ENCODE data around the gene C17orf107. TPM values are rescaled to one million over a fixed set of nuclear protein-coding genes. Genes with fewer than 3 reads are reported as not detected.

Gene C17orf107
- total and polyA plus RNA-seq, 2 of the 13 experiments (the other 11 are each of a cell fraction or from before 2014, with no cell fraction given), result 0.20 to 0.59 TPM

DNA sequence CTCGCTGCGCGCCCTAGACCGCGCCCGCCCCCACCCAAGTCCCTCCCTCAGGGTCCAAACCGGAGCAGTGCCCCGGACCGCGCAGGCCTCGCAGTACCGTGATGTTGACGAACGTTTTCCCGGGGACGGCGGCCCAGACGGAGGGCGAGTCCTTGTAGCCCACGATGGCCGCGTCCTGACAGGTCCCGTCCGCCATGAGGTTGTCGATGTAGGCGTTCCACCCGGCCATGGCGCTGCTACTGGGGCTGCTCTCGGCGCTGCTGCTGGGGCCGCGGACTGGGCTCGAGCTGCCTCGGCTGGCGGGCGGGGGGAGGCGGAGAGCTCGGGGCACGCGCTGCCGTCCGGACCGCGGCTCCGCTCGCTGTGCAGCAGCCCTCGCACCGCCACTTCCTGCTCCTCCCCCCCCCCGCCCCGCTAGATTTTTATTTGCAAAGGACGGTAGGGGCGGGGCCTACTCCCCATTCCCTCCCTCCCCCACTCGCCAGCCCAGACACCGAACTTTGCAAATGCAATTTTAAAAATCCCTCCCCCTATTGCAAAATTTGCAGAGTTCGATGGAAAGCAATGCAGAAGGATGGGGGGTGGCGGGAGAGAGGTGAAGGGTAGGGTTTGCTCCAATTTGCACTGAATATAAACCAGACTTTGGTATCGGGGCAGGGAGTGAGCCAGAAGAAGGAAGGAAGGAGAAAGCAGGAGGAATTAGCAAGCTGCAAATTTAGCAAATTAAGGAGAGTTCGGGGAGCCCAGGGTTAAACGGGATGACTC is 49.0 kb downstream of the C17orf107 start, which contains the start of gene PFN1 (continued):
- TF ChIP-seq, protein P1, sequence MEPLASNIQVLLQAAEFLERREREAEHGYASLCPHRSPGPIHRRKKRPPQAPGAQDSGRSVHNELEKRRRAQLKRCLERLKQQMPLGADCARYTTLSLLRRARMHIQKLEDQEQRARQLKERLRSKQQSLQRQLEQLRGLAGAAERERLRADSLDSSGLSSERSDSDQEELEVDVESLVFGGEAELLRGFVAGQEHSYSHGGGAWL (CRISPR knock-in tag; IDR thresholded peaks at IDR 0.05), result peak; percentile 57; the same call in 1 of the 2 replicates
- TF ChIP-seq BRCA1 (CRISPR knock-in tag; IDR thresholded peaks at IDR 0.05) (0 out of 2 replicates have a peak, but pooled peaks have one; percentile 51), JUN (CRISPR knock-in tag; IDR thresholded peaks at IDR 0.05) (no peak), LBX2 (CRISPR knock-in tag; IDR thresholded peaks at IDR 0.05; ENCODE audit: borderline replicate concordance) (0 out of 2 replicates have a peak, but pooled peaks have one; percentile 13), NR1H2 (CRISPR knock-in tag; IDR thresholded peaks at IDR 0.05; ENCODE audit: borderline replicate concordance, low read depth) (peak; percentile 58; the same call in 1 of the 2 replicates), XRCC5 (optimal IDR thresholded peaks at IDR 0.05; ENCODE audit: low read length) (no peak), CEBPG (CRISPR knock-in tag; IDR thresholded peaks at IDR 0.05) (peak; percentile 76), ZNF761 (CRISPR knock-in tag; conservative IDR thresholded peaks at IDR 0.05) (no peak), ZNF615 (CRISPR knock-in tag; IDR thresholded peaks at IDR 0.05; ENCODE audit: borderline replicate concordance) (no peak), KLF13 (CRISPR knock-in tag; IDR thresholded peaks at IDR 0.05) (no peak; the same call in 1 of the 2 replicates), ZNF776 (CRISPR knock-in tag; IDR thresholded peaks at IDR 0.05) (peak; percentile 38; the same call in 1 of the 2 replicates), CREM (IDR thresholded peaks at IDR 0.05) (no peak), CREM (CRISPR knock-in tag; IDR thresholded peaks at IDR 0.05) (no peak), ATRX (CRISPR knock-in tag; IDR thresholded peaks at IDR 0.05; ENCODE audit: borderline replicate concordance) (no peak), ZNF558 (CRISPR knock-in tag; IDR thresholded peaks at IDR 0.05; ENCODE audit: borderline replicate concordance) (peak; percentile 27; the same call in 1 of the 2 replicates), THAP8 (CRISPR knock-in tag; IDR thresholded peaks at IDR 0.05; ENCODE audit: borderline replicate concordance) (0 out of 2 replicates have a peak, but pooled peaks have one; percentile 44), RAD51 (IDR thresholded peaks at IDR 0.05; ENCODE audit: borderline replicate concordance) (no peak), TBX3 (IDR thresholded peaks at IDR 0.05; ENCODE audit: borderline replicate concordance) (no peak), FOSL2 (CRISPR knock-in tag; IDR thresholded peaks at IDR 0.05) (no peak), KDM3A (CRISPR knock-in tag; IDR thresholded peaks at IDR 0.05; ENCODE audit: low read depth) (0 out of 2 replicates have a peak, but pooled peaks have one; percentile 0), ZNF143 (CRISPR knock-in tag; IDR thresholded peaks at IDR 0.05) (no peak; the same call in 1 of the 2 replicates), CENPT (CRISPR knock-in tag; IDR thresholded peaks at IDR 0.05; ENCODE audit: low read depth) (no peak)
- TF ChIP-seq, protein P2, sequence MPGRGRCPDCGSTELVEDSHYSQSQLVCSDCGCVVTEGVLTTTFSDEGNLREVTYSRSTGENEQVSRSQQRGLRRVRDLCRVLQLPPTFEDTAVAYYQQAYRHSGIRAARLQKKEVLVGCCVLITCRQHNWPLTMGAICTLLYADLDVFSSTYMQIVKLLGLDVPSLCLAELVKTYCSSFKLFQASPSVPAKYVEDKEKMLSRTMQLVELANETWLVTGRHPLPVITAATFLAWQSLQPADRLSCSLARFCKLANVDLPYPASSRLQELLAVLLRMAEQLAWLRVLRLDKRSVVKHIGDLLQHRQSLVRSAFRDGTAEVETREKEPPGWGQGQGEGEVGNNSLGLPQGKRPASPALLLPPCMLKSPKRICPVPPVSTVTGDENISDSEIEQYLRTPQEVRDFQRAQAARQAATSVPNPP (CRISPR knock-in tag; IDR thresholded peaks at IDR 0.05), result no peak
- TF ChIP-seq, protein P3, sequence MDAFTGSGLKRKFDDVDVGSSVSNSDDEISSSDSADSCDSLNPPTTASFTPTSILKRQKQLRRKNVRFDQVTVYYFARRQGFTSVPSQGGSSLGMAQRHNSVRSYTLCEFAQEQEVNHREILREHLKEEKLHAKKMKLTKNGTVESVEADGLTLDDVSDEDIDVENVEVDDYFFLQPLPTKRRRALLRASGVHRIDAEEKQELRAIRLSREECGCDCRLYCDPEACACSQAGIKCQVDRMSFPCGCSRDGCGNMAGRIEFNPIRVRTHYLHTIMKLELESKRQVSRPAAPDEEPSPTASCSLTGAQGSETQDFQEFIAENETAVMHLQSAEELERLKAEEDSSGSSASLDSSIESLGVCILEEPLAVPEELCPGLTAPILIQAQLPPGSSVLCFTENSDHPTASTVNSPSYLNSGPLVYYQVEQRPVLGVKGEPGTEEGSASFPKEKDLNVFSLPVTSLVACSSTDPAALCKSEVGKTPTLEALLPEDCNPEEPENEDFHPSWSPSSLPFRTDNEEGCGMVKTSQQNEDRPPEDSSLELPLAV (CRISPR knock-in tag; conservative IDR thresholded peaks at IDR 0.05; ENCODE audit: low read depth), result 0 out of 2 replicates have a peak, but pooled peaks have one; percentile 39
- TF ChIP-seq, protein P4, sequence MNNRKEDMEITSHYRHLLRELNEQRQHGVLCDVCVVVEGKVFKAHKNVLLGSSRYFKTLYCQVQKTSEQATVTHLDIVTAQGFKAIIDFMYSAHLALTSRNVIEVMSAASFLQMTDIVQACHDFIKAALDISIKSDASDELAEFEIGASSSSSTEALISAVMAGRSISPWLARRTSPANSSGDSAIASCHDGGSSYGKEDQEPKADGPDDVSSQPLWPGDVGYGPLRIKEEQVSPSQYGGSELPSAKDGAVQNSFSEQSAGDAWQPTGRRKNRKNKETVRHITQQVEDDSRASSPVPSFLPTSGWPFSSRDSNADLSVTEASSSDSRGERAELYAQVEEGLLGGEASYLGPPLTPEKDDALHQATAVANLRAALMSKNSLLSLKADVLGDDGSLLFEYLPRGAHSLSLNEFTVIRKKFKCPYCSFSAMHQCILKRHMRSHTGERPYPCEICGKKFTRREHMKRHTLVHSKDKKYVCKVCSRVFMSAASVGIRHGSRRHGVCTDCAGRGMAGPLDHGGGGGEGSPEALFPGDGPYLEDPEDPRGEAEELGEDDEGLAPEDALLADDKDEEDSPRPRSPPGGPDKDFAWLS (CRISPR knock-in tag; IDR thresholded peaks at IDR 0.05; ENCODE audit: borderline replicate concordance), result no peak

All from HepG2 (cell line).